ENCODE results near the gene RNF215.
A peak's percentile ranks its signal among the peaks of the same experiment; 100 is the strongest.

Gene RNF215

DNA sequence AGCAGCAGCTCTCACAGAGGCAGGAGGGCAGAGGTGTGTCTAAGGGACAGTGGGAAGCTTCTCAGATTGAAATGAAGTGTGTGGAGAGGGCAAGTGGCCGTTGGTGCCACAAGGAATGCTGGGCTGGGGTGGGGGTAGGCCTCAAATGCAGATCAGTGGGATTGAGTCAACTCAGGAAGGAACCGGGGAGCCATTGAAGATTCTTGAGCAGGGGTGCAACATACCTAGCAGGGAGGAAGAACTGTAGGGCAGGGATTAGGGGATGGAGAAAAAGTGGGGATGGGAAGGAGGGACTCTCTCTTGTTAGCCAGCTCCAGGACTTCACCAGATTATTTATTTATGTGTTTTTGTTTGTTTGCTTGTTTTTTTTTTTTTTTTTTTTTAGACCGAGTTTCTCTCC is 6.7 kb upstream of the RNF215 start:
- Histone ChIP-seq H3K36me3 (ENCODE audit: insufficient read depth, low read length) (peaks cover 6% of the 10 kb centered on the region; the same call in 1 of the 2 replicates), H3F3A (ENCODE audit: insufficient read depth, low read length) (no peaks in the 10 kb centered on the region), H3K27me3 (ENCODE audit: insufficient read depth, low read length) (peaks cover 6% of the 10 kb centered on the region), H3K27ac (ENCODE audit: low read depth, low read length, poor library complexity, severe bottlenecking) (no peak overlapping the region), H3K4me2 (ENCODE audit: low read length) (no peak overlapping the region), H4K20me1 (ENCODE audit: insufficient read depth, low read length) (no peaks in the 10 kb centered on the region), H3K4me1 (ENCODE audit: insufficient read depth, low read length, severe bottlenecking) (peaks cover 36% of the 10 kb centered on the region), H3K79me2 (ENCODE audit: insufficient read depth, low read length) (no peaks in the 10 kb centered on the region), H3K4me3 (ENCODE audit: low read depth, low read length, poor library complexity, severe bottlenecking) (no peak overlapping the region), H3K9me3 (ENCODE audit: low read length) (peaks cover 7% of the 10 kb centered on the region), H3K9me2 (ENCODE audit: low read depth, low read length) (no peaks in the 10 kb centered on the region), H2AFZ (ENCODE audit: low read length) (no peak overlapping the region), H3K9ac (ENCODE audit: low read length) (no peak overlapping the region)
- TF ChIP-seq, protein P1, sequence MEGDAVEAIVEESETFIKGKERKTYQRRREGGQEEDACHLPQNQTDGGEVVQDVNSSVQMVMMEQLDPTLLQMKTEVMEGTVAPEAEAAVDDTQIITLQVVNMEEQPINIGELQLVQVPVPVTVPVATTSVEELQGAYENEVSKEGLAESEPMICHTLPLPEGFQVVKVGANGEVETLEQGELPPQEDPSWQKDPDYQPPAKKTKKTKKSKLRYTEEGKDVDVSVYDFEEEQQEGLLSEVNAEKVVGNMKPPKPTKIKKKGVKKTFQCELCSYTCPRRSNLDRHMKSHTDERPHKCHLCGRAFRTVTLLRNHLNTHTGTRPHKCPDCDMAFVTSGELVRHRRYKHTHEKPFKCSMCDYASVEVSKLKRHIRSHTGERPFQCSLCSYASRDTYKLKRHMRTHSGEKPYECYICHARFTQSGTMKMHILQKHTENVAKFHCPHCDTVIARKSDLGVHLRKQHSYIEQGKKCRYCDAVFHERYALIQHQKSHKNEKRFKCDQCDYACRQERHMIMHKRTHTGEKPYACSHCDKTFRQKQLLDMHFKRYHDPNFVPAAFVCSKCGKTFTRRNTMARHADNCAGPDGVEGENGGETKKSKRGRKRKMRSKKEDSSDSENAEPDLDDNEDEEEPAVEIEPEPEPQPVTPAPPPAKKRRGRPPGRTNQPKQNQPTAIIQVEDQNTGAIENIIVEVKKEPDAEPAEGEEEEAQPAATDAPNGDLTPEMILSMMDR (IDR thresholded peaks at IDR 0.05; ENCODE audit: low read length), result no peak
- TF ChIP-seq EZH2 (IDR thresholded peaks at IDR 0.05; ENCODE audit: borderline replicate concordance, low read length), result no peak

GRCh38 chr22:30393322-30393680 is 6.1 kb upstream of the RNF215 start:
- Histone ChIP-seq H4K20me1 (ENCODE audit: insufficient read depth, low read length) (no peaks in the 10 kb centered on the region), H3K9me2 (ENCODE audit: low read depth, low read length) (no peaks in the 10 kb centered on the region), H3K79me2 (ENCODE audit: insufficient read depth, low read length) (no peaks in the 10 kb centered on the region), H3K9ac (ENCODE audit: low read length) (no peak overlapping the region; the same call in 1 of the 2 replicates), H3K9me3 (ENCODE audit: low read length) (peaks cover 7% of the 10 kb centered on the region), H3K36me3 (ENCODE audit: insufficient read depth, low read length) (peaks cover 6% of the 10 kb centered on the region; the same call in 1 of the 2 replicates), H3F3A (ENCODE audit: insufficient read depth, low read length) (no peaks in the 10 kb centered on the region), H3K4me3 (ENCODE audit: low read depth, low read length, poor library complexity, severe bottlenecking) (no peak overlapping the region), H3K4me2 (ENCODE audit: low read length) (peak overlapping the region; percentile 40; the same call in 1 of the 2 replicates), H3K27me3 (ENCODE audit: insufficient read depth, low read length) (peaks cover 6% of the 10 kb centered on the region), H3K4me1 (ENCODE audit: insufficient read depth, low read length, severe bottlenecking) (peaks cover 36% of the 10 kb centered on the region), H2AFZ (ENCODE audit: low read length) (no peak overlapping the region; the same call in 1 of the 2 replicates), H3K27ac (ENCODE audit: low read depth, low read length, poor library complexity, severe bottlenecking) (no peak overlapping the region)
- TF ChIP-seq, protein P1 (IDR thresholded peaks at IDR 0.05; ENCODE audit: low read length), result no peak
- no peak for TF ChIP-seq EZH2 (IDR thresholded peaks at IDR 0.05; ENCODE audit: borderline replicate concordance, low read length)

DNA sequence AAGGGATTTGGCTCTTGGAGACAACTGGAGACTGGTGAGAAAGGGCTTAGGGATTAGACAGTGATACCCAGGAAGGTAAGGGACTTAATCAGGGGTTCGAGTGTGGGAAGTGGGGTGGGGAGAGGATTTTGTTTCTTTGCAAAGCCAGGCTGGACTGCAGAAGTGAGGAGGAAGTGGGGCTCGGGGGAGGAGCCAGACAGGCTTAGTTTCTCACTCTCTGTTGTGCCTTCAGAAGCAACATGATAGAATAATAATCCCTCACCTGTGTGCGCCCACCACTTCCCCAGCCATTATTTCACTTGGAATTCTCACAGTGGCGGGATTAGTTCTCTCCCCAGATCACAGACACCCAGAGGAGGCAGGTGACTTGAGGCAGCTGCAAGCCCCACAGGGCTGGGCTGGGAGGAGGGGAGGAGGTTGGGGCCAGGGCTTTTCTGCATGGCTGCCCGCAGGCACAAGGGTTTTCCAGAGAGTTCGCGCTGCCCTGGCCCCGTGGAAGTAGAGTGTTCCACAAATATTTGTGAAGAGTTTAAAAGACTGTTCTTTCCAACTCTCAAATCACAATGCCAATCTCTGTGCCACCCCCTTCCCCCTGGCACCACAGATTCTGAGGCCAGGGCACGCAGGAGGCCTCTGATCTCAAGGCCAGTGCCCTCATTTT is 5.6 kb upstream of the RNF215 start:
- peak overlapping the region; percentile 1; the same call in 1 of the 2 replicates for H2AFZ ChIP-seq (ENCODE audit: low read length)
- peak overlapping the region; percentile 40 for H3K4me2 ChIP-seq (ENCODE audit: low read length)
- H3K36me3 ChIP-seq (ENCODE audit: insufficient read depth, low read length), result peaks cover 6% of the 10 kb centered on the region; the same call in 1 of the 2 replicates
- peak overlapping the region; percentile 6 for H3K27ac ChIP-seq (ENCODE audit: low read depth, low read length, poor library complexity, severe bottlenecking)
- H3K9ac ChIP-seq (ENCODE audit: low read length), result peak overlapping the region; percentile 1; the same call in 1 of the 2 replicates
- peaks cover 5% of the 10 kb centered on the region for H3K27me3 ChIP-seq (ENCODE audit: insufficient read depth, low read length)
- no peak for TF ChIP-seq EZH2 (IDR thresholded peaks at IDR 0.05; ENCODE audit: borderline replicate concordance, low read length)
- TF ChIP-seq, protein P1 (IDR thresholded peaks at IDR 0.05; ENCODE audit: low read length), result no peak
- peaks cover 36% of the 10 kb centered on the region for H3K4me1 ChIP-seq (ENCODE audit: insufficient read depth, low read length, severe bottlenecking)
- no peaks in the 10 kb centered on the region for H3K79me2 ChIP-seq (ENCODE audit: insufficient read depth, low read length)
- peaks cover 7% of the 10 kb centered on the region for H3K9me3 ChIP-seq (ENCODE audit: low read length)
- H4K20me1 ChIP-seq (ENCODE audit: insufficient read depth, low read length), result no peaks in the 10 kb centered on the region
- H3K9me2 ChIP-seq (ENCODE audit: low read depth, low read length), result no peaks in the 10 kb centered on the region
- no peaks in the 10 kb centered on the region for H3F3A ChIP-seq (ENCODE audit: insufficient read depth, low read length)
- H3K4me3 ChIP-seq (ENCODE audit: low read depth, low read length, poor library complexity, severe bottlenecking), result peak overlapping the region; percentile 8

Data from OCI-LY1 (cell line).